KOPT-K1 (cell line): Measurements from ENCODE around the gene NHLRC1.
"Not testable (repeated sequence)": the region's sequence is repeated elsewhere in the genome, so short reads cannot be mapped to it uniquely, and the experiment has no call there.

Experiments
- H3K27ac ChIP-seq: fragments of 200-600 bp; sonication (generic); 2 replicates; pipeline ENCODE4 v1.5.1; 2016; ENCODE audit warnings: antibody characterized with exemption, mild to moderate bottlenecking, low read depth, low read length; ENCODE audit not compliant: poor library complexity, severe bottlenecking
- H3K36me3 ChIP-seq: fragments of 200-600 bp; sonication (generic); 2 replicates; pipeline ENCODE4 v1.5.1; 2017; ENCODE audit warnings: antibody characterized with exemption, mild to moderate bottlenecking, low read length, moderate library complexity; ENCODE audit not compliant: insufficient read depth
- H3K9me3 ChIP-seq: fragments of 200-600 bp; sonication (generic); 2 replicates; pipeline ENCODE4 v1.5.1; 2017; ENCODE audit warnings: antibody characterized with exemption, low read length, mild to moderate bottlenecking; ENCODE audit not compliant: insufficient read depth, poor library complexity, severe bottlenecking

NHLRC1 gene

GRCh38 chr6:18122128-18123093 is at the start of gene NHLRC1:
Gene NHLRC1 (minus strand): TSS chr6:18122677. CDS start chr6:18122606, 71 bp downstream.
- Histone ChIP-seq H3K36me3 (no peaks in the 10 kb centered on the region), H3K9me3 (no peaks in the 10 kb centered on the region), H3K27ac (no peak within 1 kb of the TSS)

- H3K27ac ChIP-seq, result no peak overlapping the region
- peaks cover 26% of the 10 kb centered on the region for H3K36me3 ChIP-seq
- H3K9me3 ChIP-seq, result peaks cover 9% of the 10 kb centered on the region
Measured at GRCh38 chr6:18171871-18172270, 49.4 kb upstream of the NHLRC1 start.

DNA sequence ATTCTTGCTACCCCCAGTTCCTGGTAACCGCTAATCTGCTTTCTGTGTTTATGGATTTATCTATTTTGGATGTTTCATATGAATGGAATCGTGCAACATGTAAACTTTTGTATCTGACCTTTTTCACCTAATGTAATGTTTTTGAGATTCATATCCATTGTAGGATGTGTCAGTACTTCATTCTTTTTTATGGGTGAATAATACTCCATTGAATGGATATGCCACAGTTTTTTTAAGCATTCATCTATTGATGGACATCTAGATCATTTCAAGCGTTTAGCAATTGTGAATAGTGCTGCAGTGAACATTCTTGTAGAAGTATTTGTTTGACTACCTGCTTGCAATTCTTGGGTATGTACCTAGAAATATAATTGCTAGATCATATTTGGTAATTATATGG is 45.8 kb upstream of the NHLRC1 start:
- Histone ChIP-seq H3K27ac (no peak overlapping the region), H3K9me3 (peaks cover 9% of the 10 kb centered on the region), H3K36me3 (peaks cover 32% of the 10 kb centered on the region)

DNA sequence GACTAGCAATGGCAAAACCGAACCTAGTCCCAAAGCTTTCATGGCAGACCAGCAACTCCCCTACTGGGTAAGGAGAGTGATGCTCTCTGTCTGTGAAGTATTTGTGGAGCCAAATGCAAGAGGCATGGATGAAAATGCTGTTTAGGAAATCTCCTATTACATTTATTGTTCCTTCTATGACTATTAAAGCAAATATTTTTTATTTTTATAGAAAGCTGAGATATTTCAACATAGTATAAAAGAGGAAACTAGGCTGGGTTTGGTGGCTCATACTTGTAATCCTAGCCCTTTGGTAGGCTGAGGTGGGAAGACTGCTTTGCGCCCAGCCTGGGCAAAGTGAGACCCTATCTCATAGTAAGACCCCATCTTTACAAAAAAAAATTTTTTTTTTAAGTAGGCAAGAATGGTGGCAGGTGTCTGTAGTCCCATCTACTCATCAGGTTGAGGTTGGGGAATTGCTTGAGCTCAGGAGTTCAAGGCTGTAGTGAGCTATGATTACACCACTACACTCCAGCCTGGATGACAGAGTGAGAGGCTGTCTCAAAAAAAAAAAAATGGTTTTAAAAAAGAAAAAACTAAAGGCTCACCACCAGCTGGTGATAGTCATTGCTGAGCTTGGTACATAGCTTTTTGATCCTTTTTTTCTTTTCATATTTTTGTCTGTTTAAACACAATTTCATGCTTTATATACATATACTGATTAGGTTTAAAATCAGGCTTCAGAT is 44.0 kb upstream of the NHLRC1 start:
- peaks cover 48% of the 10 kb centered on the region for H3K36me3 ChIP-seq
- peaks cover 9% of the 10 kb centered on the region for H3K9me3 ChIP-seq
- no peak overlapping the region for H3K27ac ChIP-seq

GRCh38 chr6:18165751-18166150 is 43.3 kb upstream of the NHLRC1 start:
- H3K9me3 ChIP-seq, result peaks cover 9% of the 10 kb centered on the region
- H3K36me3 ChIP-seq, result peaks cover 54% of the 10 kb centered on the region
- no peak overlapping the region for H3K27ac ChIP-seq

DNA sequence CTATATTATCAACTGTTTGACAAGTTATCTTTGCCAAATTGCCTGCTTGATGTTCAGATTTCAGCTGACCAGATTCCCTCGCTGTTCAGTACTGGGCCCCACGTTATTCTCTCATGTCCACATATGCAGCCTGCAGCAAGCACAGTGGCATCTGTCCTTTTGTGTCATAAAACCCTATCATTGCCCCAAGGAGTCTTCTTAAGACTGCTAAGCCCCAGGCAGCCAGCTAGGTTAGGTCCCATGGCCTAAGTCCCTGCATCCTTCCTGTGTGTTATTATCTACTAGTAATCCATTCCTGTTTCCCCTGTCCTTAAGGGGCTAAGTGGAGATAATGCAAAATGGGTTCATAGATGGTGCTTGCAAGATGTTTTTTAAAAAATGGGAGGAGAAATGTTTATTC is 39.9 kb upstream of the NHLRC1 start:
- H3K27ac ChIP-seq, result no peak overlapping the region
- H3K9me3 ChIP-seq, result no peaks in the 10 kb centered on the region
- peaks cover 45% of the 10 kb centered on the region; the same call in 1 of the 2 replicates for H3K36me3 ChIP-seq

- peaks cover 38% of the 10 kb centered on the region; the same call in 1 of the 2 replicates for H3K36me3 ChIP-seq
- H3K27ac ChIP-seq, result no peak overlapping the region
- H3K9me3 ChIP-seq, result no peaks in the 10 kb centered on the region
Measured at GRCh38 chr6:18161431-18161830, 39.0 kb upstream of the NHLRC1 start.

GRCh38 chr6:18160911-18161310 is 38.4 kb upstream of the NHLRC1 start:
- H3K9me3 ChIP-seq, result no peaks in the 10 kb centered on the region
- no peak overlapping the region for H3K27ac ChIP-seq
- peaks cover 32% of the 10 kb centered on the region; the same call in 1 of the 2 replicates for H3K36me3 ChIP-seq

GRCh38 chr6:18155864-18156421 is 33.5 kb upstream of the NHLRC1 start:
- Histone ChIP-seq H3K9me3 (no peaks in the 10 kb centered on the region), H3K36me3 (peaks cover 6% of the 10 kb centered on the region; the same call in 1 of the 2 replicates), H3K27ac (peak overlapping the region; percentile 77)

DNA sequence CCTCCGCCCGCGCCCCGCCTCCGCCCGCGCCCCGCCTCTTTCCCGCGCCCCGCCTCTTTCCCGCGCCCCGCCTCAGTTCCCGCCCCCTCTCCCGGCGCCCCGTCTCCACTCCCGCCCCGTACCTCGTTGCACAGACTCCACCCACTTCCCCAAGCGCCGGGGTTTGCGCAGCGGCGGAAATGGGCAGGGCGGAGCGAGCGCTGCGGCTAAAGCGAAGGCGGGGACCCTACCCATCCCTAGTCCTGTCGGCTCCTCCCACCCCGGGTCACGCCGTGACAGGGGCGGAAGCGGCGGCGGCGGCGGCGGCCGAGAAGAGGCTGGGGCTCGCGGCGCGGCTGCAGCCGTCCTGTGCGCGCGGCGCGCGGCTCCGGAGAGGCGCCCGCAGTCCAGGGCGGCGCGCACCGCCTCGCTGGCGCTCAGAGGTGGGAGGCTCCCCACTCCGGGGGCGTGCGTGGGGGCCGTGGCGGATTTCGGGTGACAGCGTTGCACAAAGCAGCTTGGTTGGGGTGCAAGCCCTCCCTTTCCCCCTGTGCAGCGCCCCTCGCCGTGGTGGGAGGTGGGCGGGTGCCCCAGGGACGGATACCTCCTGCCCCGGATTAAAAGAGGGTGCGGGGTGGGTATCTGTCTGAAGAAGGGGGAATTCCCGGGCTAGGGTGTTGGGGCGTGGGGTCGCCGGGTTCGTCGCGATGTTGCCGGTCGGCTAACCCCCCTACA is 32.8 kb upstream of the NHLRC1 start, which contains the start of gene KDM1B:
Gene KDM1B (plus strand): TSS at position 273 of the 714 bp plus-strand sequence. CDS start 4,474 bp downstream, outside the sequence.
- Histone ChIP-seq H3K36me3 (peaks cover 5% of the 10 kb centered on the region; the same call in 1 of the 2 replicates), H3K9me3 (no peaks in the 10 kb centered on the region), H3K27ac (peak within 1 kb of the TSS; percentile 77)

GRCh38 chr6:18154507-18155149 is 32.2 kb upstream of the NHLRC1 start, which contains the start of gene TPMT:
Gene TPMT (minus strand): TSS chr6:18155077. CDS start chr6:18149127, 5,950 bp downstream.
- no peaks in the 10 kb centered on the region for H3K36me3 ChIP-seq
- H3K27ac ChIP-seq, result peak within 1 kb of the TSS; percentile 77
- no peaks in the 10 kb centered on the region for H3K9me3 ChIP-seq

GRCh38 chr6:18153311-18153703 is 30.8 kb upstream of the NHLRC1 start:
- no peak overlapping the region for H3K27ac ChIP-seq
- H3K9me3 ChIP-seq, result no peaks in the 10 kb centered on the region
- no peaks in the 10 kb centered on the region for H3K36me3 ChIP-seq

- Histone ChIP-seq H3K36me3 (no peaks in the 10 kb centered on the region), H3K9me3 (no peaks in the 10 kb centered on the region), H3K27ac (no peak overlapping the region)
Measured at GRCh38 chr6:18151801-18152200, 29.3 kb upstream of the NHLRC1 start.

DNA sequence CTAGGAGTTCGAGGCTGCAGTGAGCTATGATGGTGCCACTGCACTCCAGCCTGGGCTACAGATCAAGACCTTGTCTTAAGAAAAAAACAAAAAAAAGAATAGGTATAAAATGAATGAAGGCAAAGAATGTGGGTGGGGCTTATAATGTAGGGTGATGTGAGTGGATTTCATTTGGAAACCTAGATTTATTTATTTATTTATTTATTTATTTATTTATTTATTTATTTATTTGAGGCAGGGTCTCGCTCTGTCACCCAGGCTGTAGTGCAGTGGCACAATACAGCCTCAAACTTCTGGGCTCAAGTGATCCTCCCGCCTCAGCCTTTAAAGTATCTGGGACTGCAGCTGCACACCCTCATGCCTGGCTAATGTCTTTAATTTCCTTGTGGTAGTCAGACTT is 28.9 kb upstream of the NHLRC1 start:
- H3K9me3 ChIP-seq, H3K36me3 ChIP-seq, H3K27ac ChIP-seq: not testable (repeated sequence)
